Endothelial cell of umbilical vein (primary cell): ENCODE results near the gene ZFPM1. TPM values are rescaled to one million over a fixed set of nuclear protein-coding genes. Genes with fewer than 3 reads are reported as not detected.

Experiments used
- BruUV-seq: library from RNA; stranded (reverse); fragments of 400-500 nt; replicated peaks from 2 replicates; lab custom pipeline; 2021; lab: Mats Ljungman, UMichigan
- CTCF ChIA-PET: fragments of 300-600, 350-600 bp; sonication (Branson Sonifier 250); formaldehyde crosslinking; loops from one replicate; lab custom pipeline; 2021; ENCODE audit warnings: antibody characterized with exemption, inconsistent platforms; lab: Charles Lee
- POLR2A ChIA-PET: fragments of 300-600, 350-600 bp; sonication (Branson Sonifier 250); formaldehyde crosslinking; loops from one replicate; lab custom pipeline; 2021; ENCODE audit warnings: antibody characterized with exemption, inconsistent platforms; lab: Charles Lee
- DNase-seq: peaks from one replicate; pipeline ENCODE4 v3.0.0-alpha.2; 2011; ENCODE audit warnings: low read depth, low spot score
- FAIRE-seq: peaks from 2 replicates; lab custom pipeline; 2011; peaks lifted over from hg19 to GRCh38; lab: Jason Lieb, UNC
- H2AFZ ChIP-seq: 2 replicates; pipeline ENCODE4 v1.6.0; 2012; ENCODE audit warnings: low read depth, low read length, control low read depth, inconsistent platforms
- H3K27ac ChIP-seq: 2 replicates; pipeline ENCODE4 v1.5.1; 2011; ENCODE audit warnings: low read depth, mild to moderate bottlenecking, control low read depth, low read length, moderate library complexity; ENCODE audit not compliant: insufficient read depth
- H3K27me3 ChIP-seq, 2 experiments: 2 replicates each; pipeline versions ENCODE4 v1.6.0 to v1.6.1; 2011; ENCODE audit warnings: low read length in 2 of 2, mixed read lengths in 1 of 2; ENCODE audit not compliant: control insufficient read depth in 2 of 2, insufficient read depth in 2 of 2
- H3K36me3 ChIP-seq, 2 experiments: 2 replicates in 1 of 2; 3 replicates in 1 of 2; pipeline ENCODE4 v1.5.1; 2011; ENCODE audit warnings: low read length in 2 of 2, mild to moderate bottlenecking in 1 of 2, moderate library complexity in 1 of 2; ENCODE audit not compliant: control insufficient read depth in 2 of 2, insufficient read depth in 2 of 2; ENCODE audit errors: extremely low read depth in 1 of 2
- H3K4me1 ChIP-seq: 3 replicates; pipeline ENCODE4 v1.5.1; 2011; ENCODE audit warnings: mild to moderate bottlenecking, low read length; ENCODE audit not compliant: control insufficient read depth, insufficient read depth; ENCODE audit errors: extremely low read depth
- H3K4me2 ChIP-seq: 2 replicates; pipeline ENCODE4 v1.6.1; 2011; ENCODE audit warnings: low read length, control low read depth, mixed read lengths; ENCODE audit not compliant: insufficient read depth
- H3K4me3 ChIP-seq, 3 experiments: fragments of 200-600 bp in 1 of 3; sonication (generic), shearing (Covaris generic) in 1 of 3; replicated peaks in 1 of 3; 2 replicates each; pipeline ENCODE4 v1.5.1; 2011 to 2016; ENCODE audit warnings: control low read depth in 3 of 3, low read length in 3 of 3, mild to moderate bottlenecking in 2 of 3, inconsistent platforms in 1 of 3, low read depth in 1 of 3, moderate library complexity in 1 of 3; ENCODE audit not compliant: insufficient read depth in 1 of 3
- H3K79me2 ChIP-seq: 2 replicates; pipeline ENCODE4 v1.6.0; 2012; ENCODE audit warnings: low read length, inconsistent platforms; ENCODE audit not compliant: control insufficient read depth, insufficient read depth
- H3K9ac ChIP-seq: replicated peaks from 2 replicates; pipeline ENCODE3; 2011; ENCODE audit warnings: low read length, control low read depth; ENCODE audit not compliant: insufficient read depth; ENCODE audit errors: extremely low read depth
- H3K9me1 ChIP-seq: replicated peaks from 3 replicates; pipeline ENCODE4 v1.6.0; 2011; ENCODE audit warnings: mild to moderate bottlenecking, low read length; ENCODE audit not compliant: control insufficient read depth, insufficient read depth; ENCODE audit errors: extremely low read depth
- H3K9me3 ChIP-seq: replicated peaks from 2 replicates; pipeline ENCODE4 v1.5.1; 2012; ENCODE audit warnings: low read length, inconsistent platforms; ENCODE audit not compliant: control insufficient read depth, insufficient read depth
- H4K20me1 ChIP-seq: replicated peaks from 2 replicates; pipeline ENCODE3; 2011; ENCODE audit warnings: mild to moderate bottlenecking, low read length; ENCODE audit not compliant: control insufficient read depth, insufficient read depth; ENCODE audit errors: extremely low read depth
- EZH2 ChIP-seq: IDR thresholded peaks from 2 replicates; pipeline ENCODE4 v1.6.1; 2012; ENCODE audit warnings: borderline replicate concordance, low read depth, mild to moderate bottlenecking, moderate library complexity, low read length, inconsistent platforms; ENCODE audit not compliant: severe bottlenecking
- FOS ChIP-seq: IDR thresholded peaks from 2 replicates; pipeline ENCODE4 v1.6.1; 2011; ENCODE audit warnings: mild to moderate bottlenecking, low read length, moderate library complexity, borderline replicate concordance; ENCODE audit not compliant: insufficient read depth
- GATA2 ChIP-seq: IDR thresholded peaks from 2 replicates; pipeline ENCODE4 v1.7.0; 2011; ENCODE audit warnings: low read depth, mild to moderate bottlenecking, moderate library complexity, mixed read lengths, low read length; ENCODE audit not compliant: insufficient read length, insufficient read depth
- JUN ChIP-seq: IDR thresholded peaks from 2 replicates; pipeline ENCODE4 v1.6.1; 2011; ENCODE audit warnings: borderline replicate concordance, low read depth; ENCODE audit not compliant: insufficient read length, insufficient read depth
- MAX ChIP-seq: IDR thresholded peaks from 2 replicates; pipeline ENCODE4 v1.6.1; 2011; ENCODE audit not compliant: insufficient read depth, insufficient read length
- MYC ChIP-seq: IDR thresholded peaks from one replicate; pipeline ENCODE4 v1.6.1; 2011; ENCODE audit warnings: mild to moderate bottlenecking, low read depth, low read length
- POLR2A ChIP-seq: IDR thresholded peaks from 2 replicates; pipeline ENCODE4 v1.6.1; 2012; ENCODE audit warnings: low read depth, mild to moderate bottlenecking, control low read depth, low read length
- POLR2AphosphoS5 ChIP-seq: IDR thresholded peaks from 2 replicates; pipeline ENCODE4 v1.6.1; 2012; ENCODE audit warnings: low read depth, mild to moderate bottlenecking, control low read depth, low read length, moderate library complexity; ENCODE audit not compliant: insufficient read depth
- dilution Hi-C: fragments of 300-500 bp; cut with MboI; formaldehyde crosslinking; loops from one replicate; pipeline ENCODE4 v1.15.0; 2019; ENCODE audit warnings: low sequenced_read_pairs; ENCODE audit not compliant: extremely low pct_ligation_motif_present
- intact Hi-C: fragments of 100-400 bp; cut with micrococcal nuclease; formaldehyde crosslinking; loops from one replicate; pipeline ENCODE4 v1.10.0; 2022
- polyA plus RNA-seq, 4 experiments: library from polyadenylated mRNA; depleted of rRNA in 3 of 4; stranded (reverse) in 3 of 4; unstranded in 1 of 4; fragments of >200 nt; gene quantifications; 2 replicates each; pipeline versions ENCODE4 v1.2.1 to v1.2.3, GENCODE V29; 2011 to 2012; ENCODE audit warnings: missing spikeins in 1 of 4
- total RNA-seq: library from RNA; stranded (reverse); gene quantifications from 2 replicates; pipeline ENCODE4 v1.2.3, GENCODE V29; 2021
- TF ChIP-seq, protein P1 (sequence below), 2 donors: IDR thresholded peaks; 1 replicate in 1 of 2; 2 replicates in 1 of 2; pipeline ENCODE4 v1.5.1; 2011; ENCODE audit warnings: low read length in 2 of 2, mild to moderate bottlenecking in 2 of 2, moderate library complexity in 2 of 2, control low read depth in 1 of 2, inconsistent platforms in 1 of 2, low read depth in 1 of 2; ENCODE audit not compliant: insufficient read depth in 1 of 2; ENCODE audit errors: extremely low read depth in 1 of 2

ZFPM1 gene
- total and polyA plus RNA-seq, 2 donors (not counting 3 experiments of a cell fraction or from before 2014, with no cell fraction given): 0.37 to 7.5 TPM

- peaks cover 7% of the 10 kb centered on the region for H3K79me2 ChIP-seq
- DNase-seq (no peak), FAIRE-seq (no peak)
- ChIA-PET POLR2A (no interaction called here), CTCF (no interaction called here)
- no peak overlapping the region for H3K9ac ChIP-seq
- no peak overlapping the region for H2AFZ ChIP-seq
- TF ChIP-seq POLR2AphosphoS5 (no peak), MYC (no peak), MAX (no peak), FOS (no peak), POLR2A (no peak), GATA2 (no peak), JUN (no peak), EZH2 (no peak)
- TF ChIP-seq, protein P1, sequence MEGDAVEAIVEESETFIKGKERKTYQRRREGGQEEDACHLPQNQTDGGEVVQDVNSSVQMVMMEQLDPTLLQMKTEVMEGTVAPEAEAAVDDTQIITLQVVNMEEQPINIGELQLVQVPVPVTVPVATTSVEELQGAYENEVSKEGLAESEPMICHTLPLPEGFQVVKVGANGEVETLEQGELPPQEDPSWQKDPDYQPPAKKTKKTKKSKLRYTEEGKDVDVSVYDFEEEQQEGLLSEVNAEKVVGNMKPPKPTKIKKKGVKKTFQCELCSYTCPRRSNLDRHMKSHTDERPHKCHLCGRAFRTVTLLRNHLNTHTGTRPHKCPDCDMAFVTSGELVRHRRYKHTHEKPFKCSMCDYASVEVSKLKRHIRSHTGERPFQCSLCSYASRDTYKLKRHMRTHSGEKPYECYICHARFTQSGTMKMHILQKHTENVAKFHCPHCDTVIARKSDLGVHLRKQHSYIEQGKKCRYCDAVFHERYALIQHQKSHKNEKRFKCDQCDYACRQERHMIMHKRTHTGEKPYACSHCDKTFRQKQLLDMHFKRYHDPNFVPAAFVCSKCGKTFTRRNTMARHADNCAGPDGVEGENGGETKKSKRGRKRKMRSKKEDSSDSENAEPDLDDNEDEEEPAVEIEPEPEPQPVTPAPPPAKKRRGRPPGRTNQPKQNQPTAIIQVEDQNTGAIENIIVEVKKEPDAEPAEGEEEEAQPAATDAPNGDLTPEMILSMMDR (IDR thresholded peaks at IDR 0.05; ENCODE audit: extremely low read depth in 1 of 2, insufficient read depth in 1 of 2, low read depth in 1 of 2, low read length in 2 of 2): no peak
- H3K9me1 ChIP-seq: no peaks in the 10 kb centered on the region
- H3K27ac ChIP-seq: no peak overlapping the region
- no peaks in the 10 kb centered on the region for H3K9me3 ChIP-seq
- no peak overlapping the region for H3K4me2 ChIP-seq
- no peaks in the 10 kb centered on the region for H3K27me3 ChIP-seq
- H4K20me1 ChIP-seq: no peaks in the 10 kb centered on the region
- no peaks in the 10 kb centered on the region for H3K36me3 ChIP-seq
- intact Hi-C loops (loop anchor here (10.0 kb wide), 1 partner anchor 407 kb away; no protein-coding TSS in a partner anchor), dilution Hi-C loops (no loop called here)
- peaks cover 13% of the 10 kb centered on the region for H3K4me1 ChIP-seq
- no TSS peak for BruUV-seq
- H3K4me3 ChIP-seq: no peak overlapping the region
Measured at GRCh38 chr16:88431651-88432050, 21.4 kb upstream of the ZFPM1 start.
